Astrocyte of the spinal cord (primary cell): ENCODE data around the gene SLC8A1.

Source experiments
- DNase-seq: peaks from one replicate; pipeline ENCODE4 v3.0.0; 2011; ENCODE audit warnings: low read depth, low spot score
- H3K4me3 ChIP-seq: 2 replicates; pipeline ENCODE4 v1.5.1; 2011; ENCODE audit warnings: low read depth, mild to moderate bottlenecking, low read length, moderate library complexity
- in situ Hi-C: cut with HindIII; loops from 2 replicates; pipeline ENCODE4 v1.10.0; 2017; ENCODE audit warnings: low sequenced_read_pairs
- TF ChIP-seq, protein P1 (sequence below): IDR thresholded peaks from 2 replicates; pipeline ENCODE4 v1.5.1; 2012; ENCODE audit warnings: low read depth, mild to moderate bottlenecking, low read length, inconsistent platforms

The SLC8A1 gene

DNA sequence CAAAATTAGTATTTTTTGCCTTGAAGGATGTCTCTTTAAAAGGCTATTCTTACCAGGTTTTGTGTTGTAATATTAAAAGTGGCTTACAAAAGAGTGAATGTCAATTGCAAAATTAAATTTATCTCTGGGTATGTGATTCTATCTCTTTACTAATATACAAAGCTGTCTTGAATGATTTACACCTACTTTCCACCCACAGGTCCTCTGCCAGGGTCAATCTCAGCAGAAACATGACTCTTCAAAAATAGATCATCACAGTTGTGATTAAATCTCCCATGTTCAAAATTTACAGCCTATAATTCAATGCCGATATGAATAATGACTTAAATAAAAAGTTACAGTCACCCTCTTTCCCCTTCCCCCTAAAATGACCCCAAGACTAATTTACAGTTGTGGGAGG, 78.8 kb downstream of the SLC8A1 start:
- DNase-seq = no peak
- TF ChIP-seq, protein P1, sequence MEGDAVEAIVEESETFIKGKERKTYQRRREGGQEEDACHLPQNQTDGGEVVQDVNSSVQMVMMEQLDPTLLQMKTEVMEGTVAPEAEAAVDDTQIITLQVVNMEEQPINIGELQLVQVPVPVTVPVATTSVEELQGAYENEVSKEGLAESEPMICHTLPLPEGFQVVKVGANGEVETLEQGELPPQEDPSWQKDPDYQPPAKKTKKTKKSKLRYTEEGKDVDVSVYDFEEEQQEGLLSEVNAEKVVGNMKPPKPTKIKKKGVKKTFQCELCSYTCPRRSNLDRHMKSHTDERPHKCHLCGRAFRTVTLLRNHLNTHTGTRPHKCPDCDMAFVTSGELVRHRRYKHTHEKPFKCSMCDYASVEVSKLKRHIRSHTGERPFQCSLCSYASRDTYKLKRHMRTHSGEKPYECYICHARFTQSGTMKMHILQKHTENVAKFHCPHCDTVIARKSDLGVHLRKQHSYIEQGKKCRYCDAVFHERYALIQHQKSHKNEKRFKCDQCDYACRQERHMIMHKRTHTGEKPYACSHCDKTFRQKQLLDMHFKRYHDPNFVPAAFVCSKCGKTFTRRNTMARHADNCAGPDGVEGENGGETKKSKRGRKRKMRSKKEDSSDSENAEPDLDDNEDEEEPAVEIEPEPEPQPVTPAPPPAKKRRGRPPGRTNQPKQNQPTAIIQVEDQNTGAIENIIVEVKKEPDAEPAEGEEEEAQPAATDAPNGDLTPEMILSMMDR = no peak
- in situ Hi-C loops = no loop called here

DNA sequence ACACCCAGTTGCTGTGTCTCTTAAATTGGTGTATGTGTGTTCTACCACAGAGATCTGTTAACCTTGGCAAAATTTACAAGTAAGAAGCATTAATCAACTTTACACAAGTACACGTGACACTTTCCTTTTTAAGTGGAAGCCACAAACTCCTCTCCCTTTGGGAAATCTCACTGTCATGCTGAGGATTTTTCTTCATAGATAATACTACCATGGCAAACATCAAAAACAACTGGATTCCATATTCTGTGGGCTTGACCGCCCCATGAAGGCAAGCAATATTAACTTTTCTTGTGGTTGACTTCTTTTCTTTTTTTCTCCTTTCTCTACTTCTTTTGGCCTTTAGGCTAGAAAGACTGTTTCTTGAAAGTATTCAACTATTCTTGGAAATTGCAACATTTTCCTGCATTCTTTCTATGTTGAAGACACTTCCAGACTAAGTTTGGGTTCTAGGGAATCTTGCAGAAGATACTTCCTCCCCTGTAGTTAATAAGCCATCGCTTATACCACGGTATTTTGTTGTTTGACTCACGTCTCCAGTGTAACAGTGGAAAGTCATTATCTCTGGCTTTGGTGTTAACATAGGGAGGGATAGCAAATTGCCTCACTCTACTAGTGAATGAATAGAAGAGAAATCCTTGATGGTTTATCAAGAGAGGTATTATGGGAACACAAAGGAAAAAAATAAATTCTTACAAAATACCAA, 79.5 kb downstream of the SLC8A1 start:
- DNase-seq = peak; percentile 65
- TF ChIP-seq, protein P1 = no peak
- H3K4me3 ChIP-seq = no peak overlapping the region
- in situ Hi-C loops = no loop called here

More for the DNA sequence above, 78.8 kb downstream of the SLC8A1 start:
- H3K4me3 ChIP-seq = no peak overlapping the region

DNA sequence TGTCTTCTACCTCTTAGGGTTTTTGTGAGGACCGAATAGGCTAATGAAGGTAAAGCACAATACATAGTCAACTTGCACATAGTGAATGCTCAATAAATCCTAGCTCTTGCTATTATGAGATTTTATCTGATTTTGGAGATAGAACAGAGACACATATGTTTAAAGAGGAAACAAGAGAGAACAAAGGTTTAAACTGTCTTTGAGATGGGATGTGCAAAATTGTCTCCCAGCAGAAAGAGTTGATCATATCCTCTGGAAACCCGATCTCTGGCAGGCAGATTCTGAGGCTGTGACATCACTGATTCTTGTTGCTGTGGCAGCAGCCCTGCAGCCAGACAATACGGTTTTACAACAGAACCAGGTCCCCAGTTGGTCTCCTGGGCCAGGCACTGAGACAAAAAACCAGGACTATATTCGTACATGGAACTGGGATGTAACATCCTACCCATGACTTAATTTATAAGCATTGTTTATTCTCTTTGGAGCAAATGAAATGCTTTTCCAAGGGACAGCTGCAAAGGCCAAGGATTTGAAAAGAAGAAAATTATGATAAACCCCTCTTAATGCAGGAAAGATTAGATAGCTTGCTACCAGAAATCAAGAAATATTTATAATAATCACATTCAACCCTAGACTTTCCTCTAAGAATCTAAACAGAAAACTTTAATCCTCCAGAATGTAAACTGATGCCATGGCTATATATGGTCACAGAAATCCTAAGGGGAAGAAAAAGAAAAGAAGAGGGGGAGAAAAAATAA, 80.2 kb downstream of the SLC8A1 start:
- in situ Hi-C loops = no loop called here

DNA sequence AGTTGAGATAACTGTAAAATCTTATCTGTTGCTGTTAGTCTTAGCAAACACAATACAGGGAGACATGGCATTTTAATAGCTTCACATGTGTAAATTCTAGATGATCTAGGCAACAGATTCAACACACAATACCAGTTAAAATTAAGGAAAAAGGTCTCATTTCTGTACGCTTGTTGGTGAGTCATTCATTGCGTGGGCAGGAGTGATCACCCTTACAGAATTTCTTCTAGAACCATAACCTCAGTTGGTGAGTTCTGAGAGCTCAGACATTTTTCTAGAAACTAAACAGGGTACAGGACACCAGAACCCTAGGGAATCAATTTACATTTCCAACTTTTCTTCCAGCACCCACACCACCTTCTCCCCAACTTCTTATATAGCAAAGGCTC, 81.9 kb downstream of the SLC8A1 start:
- TF ChIP-seq, protein P1 = no peak
- in situ Hi-C loops = no loop called here
- peak; percentile 80 for DNase-seq
- H3K4me3 ChIP-seq = no peak overlapping the region

More for the DNA sequence above, 80.2 kb downstream of the SLC8A1 start:
- TF ChIP-seq, protein P1 = no peak
- H3K4me3 ChIP-seq = no peak overlapping the region
- DNase-seq = peak; percentile 90

DNA sequence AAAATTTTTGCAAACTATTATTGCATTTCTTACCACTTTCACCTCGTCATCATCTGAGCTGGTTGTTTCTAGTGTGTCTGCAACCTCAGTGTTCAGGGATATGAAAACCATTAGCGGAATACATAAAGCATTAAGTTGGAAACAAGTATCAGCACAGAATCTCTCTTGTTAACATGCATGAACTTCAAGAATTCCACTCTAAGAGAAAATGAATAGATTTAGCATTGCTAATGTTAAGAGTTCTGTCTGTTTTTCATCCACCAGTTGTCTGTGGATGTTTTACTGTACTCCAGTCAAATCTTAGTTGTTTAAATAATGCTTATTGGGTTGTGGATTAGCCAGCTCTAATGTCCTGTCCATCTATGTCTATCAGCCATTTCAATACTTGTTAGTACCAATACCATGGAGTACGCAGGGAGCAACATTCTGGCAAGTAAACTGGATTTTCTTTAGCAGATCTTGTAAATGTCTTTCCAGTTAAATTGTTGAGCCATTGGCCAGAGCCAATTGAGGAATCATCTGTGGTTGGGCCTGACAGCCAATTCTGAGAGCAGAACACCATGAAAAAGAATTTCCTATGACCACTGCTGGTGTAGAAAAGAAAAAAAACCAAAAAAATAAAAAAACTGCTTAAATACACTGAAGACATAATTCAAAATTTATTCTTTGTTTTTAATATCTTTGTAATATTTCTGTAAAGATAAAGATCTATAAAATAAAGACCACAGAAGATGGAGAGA, 82.5 kb downstream of the SLC8A1 start:
- TF ChIP-seq, protein P1 = no peak
- in situ Hi-C loops = no loop called here

DNA sequence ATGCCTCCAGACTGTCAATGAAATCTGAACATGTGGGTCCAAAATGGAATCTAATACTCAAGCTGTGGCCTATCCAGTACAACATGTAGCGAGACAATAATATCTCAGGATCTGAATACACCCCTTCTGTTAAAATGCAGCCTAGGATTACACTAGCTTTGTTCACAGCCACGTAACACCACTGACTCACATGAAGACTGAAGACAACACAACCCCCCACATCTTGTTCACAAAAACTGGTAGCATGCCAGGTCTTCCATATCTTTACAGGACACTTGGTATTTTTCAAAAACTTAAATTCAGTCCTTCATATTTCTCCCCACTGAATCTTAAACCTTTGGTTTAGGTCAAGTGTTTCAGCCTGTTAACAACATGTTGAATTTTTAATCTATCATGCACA, 84.2 kb downstream of the SLC8A1 start:
- in situ Hi-C loops = no loop called here
- DNase-seq = peak; percentile 81
- H3K4me3 ChIP-seq = no peak overlapping the region
- TF ChIP-seq, protein P1 = no peak

More for the DNA sequence above, 82.5 kb downstream of the SLC8A1 start:
- H3K4me3 ChIP-seq = no peak overlapping the region
- peak; percentile 53 for DNase-seq
